HG03571 (cell line): ENCODE data around the gene HHATL.

ENCODE experiments used
- ATAC-seq: cut with Tn5 transposase; IDR thresholded peaks from one replicate; pipeline ENCODE4 v1.9.1; 2021; ENCODE audit not compliant: unreplicated experiment

Gene HHATL

DNA sequence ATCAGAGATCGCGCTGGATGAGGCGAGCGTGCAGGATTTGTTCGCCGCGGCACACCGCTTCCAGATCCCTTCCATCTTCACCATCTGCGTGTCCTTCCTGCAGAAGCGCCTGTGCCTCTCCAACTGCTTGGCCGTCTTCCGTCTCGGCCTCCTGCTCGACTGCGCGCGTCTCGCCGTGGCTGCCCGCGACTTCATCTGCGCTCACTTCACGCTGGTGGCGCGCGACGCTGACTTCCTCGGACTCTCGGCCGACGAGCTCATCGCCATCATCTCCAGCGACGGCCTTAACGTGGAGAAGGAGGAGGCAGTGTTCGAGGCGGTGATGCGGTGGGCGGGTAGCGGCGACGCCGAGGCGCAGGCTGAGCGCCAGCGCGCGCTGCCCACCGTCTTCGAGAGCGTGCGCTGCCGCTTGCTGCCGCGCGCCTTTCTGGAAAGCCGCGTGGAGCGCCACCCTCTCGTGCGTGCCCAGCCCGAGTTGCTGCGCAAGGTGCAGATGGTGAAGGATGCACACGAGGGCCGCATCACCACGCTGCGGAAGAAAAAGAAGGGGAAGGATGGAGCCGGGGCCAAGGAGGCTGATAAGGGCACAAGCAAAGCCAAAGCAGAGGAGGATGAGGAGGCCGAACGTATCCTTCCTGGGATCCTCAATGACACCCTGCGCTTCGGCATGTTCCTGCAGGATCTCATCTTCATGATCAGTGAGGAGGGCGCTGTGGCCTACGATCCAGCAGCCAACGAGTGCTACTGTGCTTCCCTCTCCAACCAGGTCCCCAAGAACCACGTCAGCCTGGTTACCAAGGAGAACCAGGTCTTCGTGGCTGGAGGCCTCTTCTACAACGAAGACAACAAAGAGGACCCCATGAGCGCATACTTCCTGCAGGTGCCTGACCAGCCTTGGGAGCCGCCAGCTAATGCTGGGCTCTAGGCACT lies 16.4 kb downstream of the HHATL start:
- ATAC-seq, result no peak

DNA sequence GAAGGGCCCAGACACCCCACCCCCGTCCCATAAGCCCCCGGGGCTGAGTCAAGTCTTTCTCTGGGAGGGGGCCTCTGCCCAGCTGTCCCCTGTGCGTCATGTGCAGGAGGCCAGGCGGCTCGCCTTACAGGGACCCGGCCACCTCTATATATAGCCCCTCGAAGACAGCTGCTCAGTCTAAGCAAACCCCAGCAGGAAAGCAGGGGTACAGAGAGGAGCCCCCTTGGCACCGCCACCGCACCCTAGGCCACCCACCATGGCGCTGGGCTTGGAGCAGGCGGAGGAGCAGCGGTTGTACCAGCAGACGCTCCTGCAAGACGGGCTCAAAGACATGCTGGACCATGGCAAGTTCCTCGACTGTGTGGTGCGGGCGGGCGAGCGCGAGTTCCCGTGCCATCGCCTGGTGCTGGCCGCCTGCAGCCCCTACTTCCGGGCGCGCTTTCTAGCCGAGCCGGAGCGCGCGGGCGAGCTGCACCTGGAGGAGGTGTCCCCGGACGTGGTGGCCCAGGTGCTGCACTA lies 17.2 kb downstream of the HHATL start, which contains the start of gene KLHL40:
TSS of gene KLHL40 (plus strand) at position 175 of the 519 bp plus-strand sequence. CDS start at position 257, 82 bp downstream.
- no peak for ATAC-seq

DNA sequence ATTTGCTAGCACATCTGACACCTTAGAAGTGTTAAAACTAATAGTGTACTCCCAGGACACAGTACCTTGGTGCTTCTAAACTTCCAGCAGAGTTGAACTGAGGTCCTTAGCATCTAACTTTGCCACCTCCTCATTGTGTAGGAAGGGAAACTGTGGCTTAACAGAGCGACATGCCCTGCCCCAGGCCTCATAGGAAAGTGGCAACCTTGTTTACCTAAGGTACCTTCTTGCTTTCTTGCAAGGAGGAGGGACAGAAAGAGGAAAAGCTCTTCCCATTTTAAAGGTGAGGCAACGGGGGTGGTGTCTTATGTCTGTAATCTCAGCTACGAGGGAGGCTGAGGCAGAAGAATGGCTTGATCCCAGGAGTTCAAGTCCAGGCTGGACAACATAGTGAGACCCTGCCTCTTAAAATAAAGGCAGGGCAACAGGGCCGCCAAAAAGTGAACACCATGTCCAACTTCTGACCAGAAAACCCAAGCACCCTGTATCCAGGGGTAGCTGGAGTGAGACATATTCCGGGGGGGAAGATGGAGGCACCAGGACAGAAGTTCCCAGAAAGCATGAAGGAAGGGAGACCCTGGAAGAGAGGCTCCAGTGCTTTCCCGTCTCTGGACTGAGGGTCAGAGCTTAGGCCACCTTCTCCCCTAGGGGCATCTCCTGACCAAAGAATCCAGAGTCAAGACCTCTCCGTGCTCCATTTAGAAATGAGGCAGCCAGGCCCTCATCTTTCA lies 17.8 kb downstream of the HHATL start:
- ATAC-seq, result no peak

DNA sequence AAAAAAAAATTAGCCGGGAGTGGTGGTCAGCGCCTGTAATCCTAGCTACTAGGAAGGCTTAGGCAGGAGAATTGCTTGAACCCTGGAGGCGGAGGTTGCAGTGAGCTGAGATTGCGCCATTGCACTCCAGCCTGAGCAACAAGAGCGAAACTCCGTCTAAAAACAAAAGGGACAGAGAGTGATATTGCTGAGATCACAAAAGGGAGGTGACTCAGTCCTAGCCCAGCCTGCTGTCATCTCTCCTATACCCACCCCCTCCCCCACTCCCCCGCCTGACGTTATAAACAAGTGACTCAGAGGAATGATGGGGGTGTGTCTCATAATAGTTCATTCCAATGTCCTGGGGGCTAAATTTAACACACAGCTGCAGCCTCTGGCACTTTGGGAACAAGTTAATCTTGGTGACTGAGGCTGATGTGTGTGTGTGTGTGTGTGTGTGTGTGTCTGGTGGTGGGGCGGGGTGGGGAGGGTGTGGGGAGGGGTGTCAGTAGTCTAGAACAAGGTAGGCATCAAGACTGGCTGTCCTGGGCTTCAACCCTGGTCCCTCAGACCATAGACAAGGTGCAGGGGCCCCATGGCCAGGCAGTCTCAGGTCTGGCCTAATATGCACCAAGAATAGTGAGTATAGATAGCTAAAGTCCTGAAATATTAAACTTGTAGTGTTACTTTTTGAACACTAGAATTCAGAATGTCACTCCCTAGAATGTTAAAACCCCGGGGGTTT lies 18.6 kb downstream of the HHATL start:
- ATAC-seq, result no peak

DNA sequence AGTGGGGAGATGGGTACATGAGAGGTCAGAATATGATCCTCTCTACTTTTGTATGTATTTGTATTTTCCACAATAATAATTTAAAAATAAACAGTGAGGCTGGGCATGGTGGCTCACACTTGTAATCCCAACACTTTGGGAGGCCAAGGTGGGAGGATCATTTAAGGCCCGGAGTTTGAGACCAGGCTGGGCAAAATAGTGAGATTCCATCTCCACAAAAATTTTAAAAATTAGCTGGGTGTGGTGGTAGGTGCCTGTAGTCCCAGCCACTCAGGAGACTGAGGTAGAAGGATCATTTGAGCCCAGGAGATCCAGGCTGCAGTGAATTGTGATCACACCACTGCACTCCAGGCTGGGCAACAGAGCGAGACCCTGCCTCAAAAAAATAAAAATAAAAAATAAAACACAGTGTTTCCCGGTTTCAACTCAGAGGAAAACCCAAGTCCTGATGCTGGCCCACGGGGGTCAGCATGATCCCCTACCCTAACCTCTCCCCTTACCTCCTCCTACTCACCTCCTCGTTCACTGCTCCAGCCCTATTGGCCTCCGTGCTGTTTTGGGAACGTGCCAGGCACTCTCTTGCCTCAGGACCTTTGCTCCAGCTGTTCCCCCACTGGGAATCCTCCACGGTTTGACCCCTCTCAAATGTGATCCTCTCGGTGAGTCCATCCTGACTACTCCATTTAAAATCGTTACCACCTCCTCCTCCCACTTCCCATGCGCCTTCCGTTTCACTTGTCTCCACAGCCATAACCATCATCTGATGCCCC lies 20.1 kb downstream of the HHATL start:
- no peak for ATAC-seq

DNA sequence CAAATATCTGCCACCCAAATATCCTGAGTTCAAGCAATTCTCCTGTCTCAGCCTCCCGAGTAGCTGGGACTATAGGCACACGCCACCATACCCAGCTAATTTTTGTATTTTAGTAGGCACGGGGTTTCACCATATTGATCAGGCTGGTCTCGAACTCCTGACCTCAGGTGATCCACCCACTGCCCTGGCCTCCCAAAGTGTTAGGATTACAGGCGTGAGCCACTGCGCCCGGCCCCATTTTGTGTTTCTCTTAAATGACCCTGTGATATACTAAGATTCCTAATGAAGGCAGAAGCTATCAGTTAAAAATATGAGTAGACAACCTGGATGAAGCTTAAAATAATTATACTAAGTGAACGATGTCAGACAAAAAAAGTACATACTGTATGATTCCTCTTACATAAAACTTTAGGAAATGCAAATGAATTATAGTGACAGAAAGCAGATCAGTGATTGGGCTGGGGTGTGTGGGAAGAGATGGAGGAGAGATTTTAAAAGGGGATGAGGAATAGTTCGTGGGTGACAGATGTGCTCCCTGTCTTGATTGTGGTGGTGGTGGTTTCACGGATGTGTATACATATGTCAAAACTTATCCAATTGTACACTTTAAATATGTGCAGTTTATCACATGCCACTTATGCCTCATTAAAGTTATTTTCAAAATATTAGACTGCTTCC lies 21.1 kb downstream of the HHATL start:
- ATAC-seq, result no peak

DNA sequence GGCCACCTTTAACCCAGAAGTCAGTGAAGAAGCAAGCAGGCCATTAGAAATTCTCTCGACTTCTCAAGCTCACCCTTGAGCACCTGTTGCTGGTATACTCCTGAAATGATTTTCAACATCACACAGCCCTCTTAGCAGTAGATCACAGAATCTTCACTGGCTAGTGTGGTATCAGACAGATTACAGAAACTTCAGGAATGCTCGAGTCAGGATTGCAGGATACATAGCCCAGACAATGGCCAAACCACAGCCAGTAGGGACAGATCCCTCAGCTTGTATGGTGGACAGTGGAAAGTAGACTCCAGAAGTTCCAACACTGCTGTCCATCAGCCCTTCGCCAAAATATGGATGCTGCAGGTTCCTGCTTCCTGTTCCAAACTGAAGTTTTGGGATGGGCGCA lies 21.8 kb downstream of the HHATL start:
- no peak for ATAC-seq

DNA sequence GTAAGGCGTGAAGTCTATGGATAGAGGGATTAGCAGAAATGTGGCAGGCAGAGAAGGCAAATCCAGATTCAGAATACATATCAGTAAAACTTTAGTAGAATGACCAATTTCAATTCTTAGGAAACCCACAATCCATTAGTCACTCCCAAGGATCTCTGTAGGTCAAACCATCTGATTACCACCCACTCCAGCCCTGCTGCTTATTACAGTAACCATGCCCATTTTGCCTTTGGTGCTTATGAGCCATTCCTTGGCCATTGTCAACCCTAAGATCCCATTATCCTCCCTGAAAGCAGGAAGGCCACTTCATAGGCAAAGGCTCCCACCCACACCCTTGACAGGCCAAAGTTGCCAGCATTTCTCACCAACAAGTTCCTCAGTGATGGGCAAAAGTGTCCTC lies 22.3 kb downstream of the HHATL start:
- no peak for ATAC-seq

DNA sequence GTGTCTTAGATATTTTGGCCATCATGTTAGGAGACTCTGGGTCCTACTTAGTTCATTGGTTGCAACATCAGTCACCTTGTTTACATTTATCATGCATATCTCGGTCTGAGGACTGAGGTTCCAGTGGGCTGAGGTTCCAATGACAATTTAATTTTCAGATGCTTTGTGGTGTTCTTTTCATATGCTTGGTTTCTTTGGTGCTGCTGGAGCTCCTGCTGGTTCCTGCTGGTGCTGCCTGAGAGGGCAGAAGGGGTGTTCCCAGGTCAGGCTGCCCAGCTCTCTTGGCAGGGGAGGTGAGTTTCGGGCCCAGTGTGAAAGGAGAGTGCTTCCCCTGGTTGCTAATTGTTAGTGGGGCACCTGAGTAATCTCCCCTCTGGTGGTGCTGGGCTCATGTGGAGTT lies 24.2 kb downstream of the HHATL start:
- no peak for ATAC-seq

DNA sequence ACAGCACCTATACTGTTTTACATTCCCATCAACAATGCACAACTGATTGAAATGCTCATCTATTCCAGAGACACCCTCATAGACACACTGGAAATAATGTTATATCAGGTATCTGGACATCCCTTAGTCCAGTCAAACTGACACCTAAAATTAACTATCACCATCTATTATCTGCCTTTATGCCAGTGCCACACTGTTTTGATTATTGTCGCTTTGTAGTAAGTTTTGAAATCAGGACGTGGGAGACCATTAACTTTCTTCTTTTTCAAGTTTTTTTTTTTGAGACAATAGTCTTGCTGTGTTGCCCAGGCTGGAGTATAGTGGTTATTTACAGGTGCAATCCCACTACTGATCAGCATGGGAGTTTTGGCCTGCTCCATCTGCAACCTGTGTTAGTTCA lies 26.7 kb downstream of the HHATL start:
- no peak for ATAC-seq

DNA sequence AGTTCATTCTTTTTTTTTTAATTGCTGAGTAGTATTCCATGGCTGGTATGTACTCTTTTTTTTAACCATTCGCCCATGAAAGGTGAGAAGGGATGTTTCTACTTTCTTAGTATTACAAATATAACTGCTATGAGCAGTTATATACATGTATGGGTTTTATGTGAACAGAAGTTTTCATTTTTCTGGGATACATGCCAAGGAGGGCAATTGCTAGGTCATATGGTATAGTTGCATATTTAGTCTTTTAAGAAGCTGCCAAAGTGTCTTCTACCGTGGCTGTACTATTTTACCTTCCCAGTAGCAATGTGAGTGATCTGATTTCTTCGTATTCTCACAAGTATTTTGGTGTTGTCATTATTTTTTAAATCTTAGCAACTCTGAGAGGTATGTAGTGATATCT lies 28.5 kb downstream of the HHATL start:
- no peak for ATAC-seq

DNA sequence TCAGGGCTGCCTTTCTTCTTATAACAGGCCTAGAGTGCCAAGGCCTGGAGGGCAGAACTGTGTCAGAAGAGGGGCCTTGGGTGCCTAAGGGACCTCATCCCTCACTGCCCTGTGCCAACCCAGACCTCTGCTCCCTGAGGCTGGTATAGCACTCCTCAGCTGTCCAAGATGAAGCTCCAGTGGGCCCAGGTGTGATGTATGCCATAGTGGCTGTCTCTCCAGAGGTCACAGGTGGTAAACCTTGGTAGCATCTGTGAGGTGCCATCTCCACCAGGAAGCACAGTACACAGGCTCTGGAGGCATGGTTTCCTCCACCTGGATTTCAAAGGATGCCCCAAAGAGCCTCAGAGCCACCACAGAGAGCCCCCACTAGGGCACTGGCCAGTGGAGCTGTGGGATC lies 29.5 kb downstream of the HHATL start:
- no peak for ATAC-seq

DNA sequence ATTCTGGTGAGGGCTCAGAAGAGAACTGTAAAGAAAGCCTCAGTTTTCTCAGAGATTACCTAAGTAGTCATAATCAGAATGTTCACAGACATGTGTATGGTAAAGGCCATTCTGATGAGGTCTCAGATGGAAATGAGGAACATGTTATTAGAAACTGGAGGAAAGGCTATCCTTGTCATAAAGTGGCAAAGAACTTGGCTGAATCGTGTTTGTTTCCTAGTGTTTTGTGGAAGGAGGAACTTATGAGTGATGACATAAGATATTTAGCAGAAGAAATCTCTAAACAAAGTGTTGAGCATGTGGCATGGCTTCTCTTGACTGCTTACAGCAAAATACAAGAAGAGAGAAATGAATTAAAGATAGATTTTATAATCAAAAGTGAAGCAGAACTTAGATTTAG lies 30.1 kb downstream of the HHATL start:
- ATAC-seq, result no peak

DNA sequence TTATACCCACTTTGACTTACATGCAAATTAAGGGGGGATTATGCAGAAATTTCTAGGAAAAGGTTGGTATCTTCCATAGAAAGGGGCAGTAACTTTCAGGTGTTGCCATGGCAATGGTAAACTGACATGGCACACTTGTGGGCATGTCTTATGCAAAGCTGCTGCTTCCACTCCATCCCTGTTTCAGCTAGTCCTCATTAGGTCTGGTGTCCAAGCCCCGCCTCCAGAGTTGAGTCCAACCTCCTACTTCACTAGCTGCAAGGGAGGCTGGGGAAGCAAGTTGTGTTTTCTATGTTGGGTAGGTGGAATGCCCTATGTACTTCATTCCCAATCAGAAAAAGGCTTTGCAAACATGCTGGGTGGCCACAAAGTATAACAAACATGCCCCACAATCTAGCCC lies 31.9 kb downstream of the HHATL start:
- no peak for ATAC-seq

DNA sequence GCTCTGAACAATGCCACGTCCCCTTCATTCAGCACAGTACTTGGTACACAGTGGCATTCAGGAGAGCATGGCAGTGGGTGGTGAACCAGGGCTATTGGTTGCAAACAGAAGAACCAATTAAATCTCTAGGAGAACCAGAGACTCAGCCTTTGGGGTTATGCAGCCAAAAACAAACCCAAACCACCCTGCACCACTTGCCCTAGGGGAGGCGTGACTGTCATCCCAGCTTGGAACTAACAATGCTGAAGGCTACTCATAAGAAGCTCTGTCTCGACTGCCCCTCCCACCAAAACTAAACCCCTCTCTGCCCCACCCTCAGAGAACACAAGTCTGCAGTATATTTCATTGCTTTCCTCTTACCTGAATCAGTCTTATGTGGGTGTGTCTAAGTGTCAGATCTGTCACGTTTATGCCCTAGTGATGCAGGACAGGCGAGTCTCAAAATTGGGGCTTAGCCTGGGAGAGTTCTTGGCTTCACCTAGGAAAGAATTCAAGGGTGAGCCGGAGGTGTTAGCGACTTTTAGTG lies 32.5 kb downstream of the HHATL start:
- ATAC-seq, result no peak

DNA sequence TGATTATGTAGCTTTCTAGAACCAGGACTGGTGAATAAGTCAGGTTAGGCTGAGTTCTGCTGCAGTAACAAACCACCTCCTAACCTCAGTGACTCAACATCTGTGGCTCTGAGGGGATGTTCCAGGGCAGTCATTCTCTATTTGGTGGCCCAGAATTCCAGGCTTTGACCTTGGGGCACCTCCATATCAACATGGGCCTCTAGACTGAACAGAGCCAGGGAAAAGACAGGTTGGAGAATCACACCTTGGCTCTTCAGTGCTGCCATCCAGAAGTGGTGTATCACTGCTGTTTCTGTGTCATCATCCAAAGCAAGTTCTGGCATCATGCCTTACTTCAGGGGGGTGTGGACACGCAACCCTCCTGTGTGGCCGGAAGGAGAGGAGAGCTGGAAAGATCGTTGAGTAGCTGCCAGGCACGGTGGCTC lies 33.8 kb downstream of the HHATL start:
- ATAC-seq, result no peak

DNA sequence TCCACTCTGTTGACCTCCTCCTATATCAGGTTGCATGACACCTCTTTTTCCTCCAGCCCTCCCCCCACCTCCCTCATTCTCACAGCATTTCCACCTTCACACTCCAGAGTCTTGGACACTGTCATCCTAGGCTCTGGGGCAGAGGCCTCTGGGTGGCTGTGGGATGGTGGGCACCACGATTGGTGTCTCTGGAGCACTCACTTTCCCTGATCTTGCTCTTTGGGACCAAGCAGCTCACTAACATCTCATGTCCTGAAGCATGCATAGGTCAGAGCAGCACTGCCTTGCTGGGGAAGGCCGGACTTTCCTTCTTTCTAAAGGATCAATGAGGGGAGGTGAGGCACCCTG lies 34.2 kb downstream of the HHATL start:
- ATAC-seq, result no peak

DNA sequence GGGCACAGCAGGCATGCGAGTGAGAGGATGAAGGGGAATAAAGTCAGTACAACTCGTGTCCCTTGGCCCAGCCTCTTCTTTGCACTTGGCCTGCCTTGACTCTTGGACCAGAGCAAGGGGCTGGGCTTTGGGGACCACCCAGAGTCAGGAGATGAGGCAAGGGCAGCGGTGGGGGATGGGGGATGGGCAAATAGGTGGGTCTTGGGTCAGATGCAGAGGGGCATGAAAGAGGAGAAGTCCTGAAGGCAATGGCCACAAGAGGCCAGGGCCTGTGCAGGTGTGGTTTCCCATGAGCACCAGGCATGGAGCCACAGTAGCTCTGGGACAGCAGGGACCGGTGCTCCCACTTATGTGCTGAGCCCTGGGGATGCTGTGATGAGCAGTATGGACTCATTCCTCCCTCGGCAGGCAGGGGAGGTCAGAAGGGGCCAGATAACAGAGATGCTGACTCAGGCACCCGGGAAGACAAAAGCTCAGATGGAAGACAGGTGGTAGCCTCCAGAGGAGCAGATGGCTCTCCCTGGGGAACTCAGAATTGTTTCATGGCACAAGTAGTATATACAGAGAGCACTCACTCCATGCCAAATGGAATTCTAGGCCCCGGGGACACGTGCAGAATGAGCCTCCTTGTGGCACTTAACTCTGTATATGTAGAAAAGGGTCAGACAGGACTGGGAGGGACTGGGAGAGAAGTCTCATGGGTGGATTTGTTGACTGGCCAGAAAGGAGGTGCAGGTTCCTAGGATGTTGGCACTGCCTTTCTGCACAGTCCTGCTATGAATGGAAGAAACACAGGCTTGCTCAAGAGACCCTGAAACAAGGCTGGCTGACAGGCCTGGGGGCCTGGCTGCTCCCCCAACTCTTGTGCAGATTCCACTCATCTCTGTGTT lies 34.8 kb downstream of the HHATL start:
- ATAC-seq, result no peak

DNA sequence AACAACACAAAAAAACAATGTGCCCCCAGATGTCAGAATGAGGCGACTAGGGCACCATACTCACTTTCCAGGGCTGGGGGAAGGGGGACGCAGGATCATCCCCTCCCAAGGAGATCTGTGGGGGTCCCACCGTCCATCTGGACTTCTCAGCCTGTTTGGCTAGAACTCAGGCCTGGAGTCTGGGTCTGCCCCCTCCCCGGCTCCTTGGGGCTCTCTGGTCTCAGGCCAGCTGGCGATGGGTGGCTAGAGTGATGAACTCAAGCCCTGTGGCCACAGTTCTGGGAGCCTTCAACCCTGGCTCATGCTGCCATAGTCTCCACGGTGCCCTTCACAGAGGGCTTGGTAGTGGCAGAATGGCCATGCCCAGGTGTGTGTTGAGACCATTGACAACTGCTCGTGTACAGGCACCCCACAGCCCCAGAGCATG lies 35.5 kb downstream of the HHATL start:
- no peak for ATAC-seq
